ENCODE results near the gene NUTM2A. TPM values are rescaled to one million over a fixed set of nuclear protein-coding genes. Genes with fewer than 3 reads are reported as not detected.

The NUTM2A gene
- polyA plus RNA-seq, 1 experiment: 0.70 TPM

Other genes with a start within 250 kb of the NUTM2A start
- gene FAM25A, start 205.2 kb upstream of the NUTM2A start, polyA plus RNA-seq (2011; rRNA removed): not detected in 2 replicates
- gene GLUD1, start 130.6 kb upstream of the NUTM2A start, polyA plus RNA-seq (2011; rRNA removed): 78.6 and 99.5 TPM in 2 replicates
- gene SHLD2, start 130.2 kb upstream of the NUTM2A start, polyA plus RNA-seq (2011; rRNA removed): 7.7 and 15.9 TPM in 2 replicates
- 2.1 and 2.8 TPM in 2 replicates for gene NUTM2D, start 132.3 kb downstream of the NUTM2A start, polyA plus RNA-seq (2011; rRNA removed)

All from BJ (cell line).